Hematopoietic multipotent progenitor cell treated with erythropoietin and hydrocortisone succinate and interleukin-3 and kit ligand, for 17 days (in vitro differentiated cells): ENCODE measurements around the gene HLTF.

Experiments used
- DNase-seq: peaks from one replicate; pipeline ENCODE4 v3.0.0-alpha.2; 2015; ENCODE audit warnings: low spot score

HLTF gene

DNA sequence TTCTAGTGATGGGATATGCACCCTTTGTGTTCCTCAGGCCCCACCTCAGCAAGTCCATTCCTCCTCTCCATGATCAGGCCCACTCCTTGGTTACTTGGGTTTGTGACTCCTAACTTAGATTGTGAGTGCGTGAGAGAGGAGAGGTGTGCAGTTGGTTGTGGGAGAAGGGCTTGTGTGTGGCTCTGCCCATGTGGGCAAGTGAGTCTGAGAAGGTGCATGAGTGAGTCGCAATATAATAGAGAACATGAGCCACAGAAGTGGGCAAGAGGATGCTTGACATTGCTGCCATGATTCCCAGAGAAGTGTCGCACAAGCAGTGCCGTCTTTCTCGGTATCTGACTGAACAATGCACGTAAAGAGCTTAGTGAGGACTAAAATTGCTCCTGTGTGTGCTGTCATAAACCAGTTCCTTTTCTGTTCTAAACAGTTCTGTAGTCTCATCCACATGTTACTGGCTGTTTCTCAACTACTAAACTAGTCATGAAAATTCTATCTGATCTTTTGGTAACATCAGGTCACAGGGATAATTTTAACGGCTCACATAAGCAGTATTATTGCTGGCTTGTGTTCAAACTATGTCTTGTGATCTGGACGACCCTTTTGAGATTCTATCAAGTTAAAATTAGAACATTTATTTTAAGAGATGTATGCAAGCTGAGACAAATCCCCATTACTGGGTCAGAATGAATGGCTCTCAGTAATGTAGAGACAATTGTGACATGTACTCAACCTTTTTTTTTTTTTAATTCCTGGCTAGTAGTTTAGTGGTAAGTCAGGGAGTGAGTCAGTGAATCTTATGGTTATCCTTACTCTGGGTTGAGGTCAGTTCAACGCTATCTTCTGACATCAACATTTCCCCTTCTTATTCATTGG, 69.4 kb downstream of the HLTF start:
- no peak for DNase-seq

DNA sequence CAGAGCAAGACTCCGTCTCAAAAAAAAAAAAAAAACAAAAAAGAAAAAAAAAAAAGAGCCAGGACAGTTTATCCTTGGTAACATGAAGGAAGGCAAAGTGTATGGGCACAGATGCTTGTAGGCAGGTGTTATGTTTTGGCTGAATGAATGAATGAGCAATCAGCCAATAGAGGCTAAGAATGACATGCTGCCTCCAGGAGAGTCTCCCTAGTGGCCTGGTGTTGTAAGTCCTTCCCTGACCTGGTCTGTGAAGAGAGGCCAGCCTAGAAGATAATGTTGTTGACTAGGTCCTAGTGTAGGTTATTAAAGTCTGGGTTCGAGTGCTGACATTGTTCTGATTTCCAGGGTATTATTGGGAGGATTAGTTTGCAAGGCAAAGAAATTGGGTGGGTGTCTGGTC, 70.1 kb downstream of the HLTF start:
- DNase-seq, result no peak

DNA sequence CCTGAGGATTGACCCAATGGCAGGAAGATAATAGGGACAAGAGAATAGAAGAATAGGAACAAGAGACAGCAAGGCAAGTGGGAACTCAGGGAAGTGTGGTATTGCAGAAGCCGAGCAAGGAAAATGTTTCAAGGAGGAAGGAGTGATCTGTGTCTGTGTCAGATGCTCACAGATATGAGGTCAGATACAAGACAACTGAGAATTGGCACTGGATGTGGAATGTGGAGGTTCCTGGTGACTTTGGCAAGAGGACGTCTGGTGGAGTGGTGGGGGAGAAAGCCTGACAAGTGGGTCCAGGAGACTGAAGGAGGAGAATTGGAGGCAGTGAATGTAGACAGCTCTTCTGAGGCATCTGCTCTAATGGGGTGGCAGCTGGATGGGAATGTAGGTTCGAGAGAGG, 70.9 kb downstream of the HLTF start:
- no peak for DNase-seq

DNA sequence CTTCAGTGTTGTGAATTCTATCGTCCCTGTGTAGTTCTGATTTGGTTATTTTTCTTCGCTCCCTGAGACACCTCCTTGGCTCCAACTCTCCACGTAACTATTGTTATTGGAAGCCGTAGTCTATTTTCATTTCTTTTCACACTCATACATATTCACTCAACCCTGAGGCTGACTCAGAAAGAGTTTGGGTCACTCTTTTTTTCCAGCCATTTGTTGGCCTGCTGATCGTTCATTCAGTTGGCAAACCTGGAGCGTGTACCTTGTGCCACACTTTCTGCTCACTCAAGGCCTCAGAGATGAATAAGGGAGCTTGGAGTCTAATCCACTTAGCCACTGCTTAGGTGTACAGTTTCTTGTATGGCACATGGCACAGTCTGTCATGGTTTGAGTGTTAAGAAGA, 72.6 kb downstream of the HLTF start:
- no peak for DNase-seq

DNA sequence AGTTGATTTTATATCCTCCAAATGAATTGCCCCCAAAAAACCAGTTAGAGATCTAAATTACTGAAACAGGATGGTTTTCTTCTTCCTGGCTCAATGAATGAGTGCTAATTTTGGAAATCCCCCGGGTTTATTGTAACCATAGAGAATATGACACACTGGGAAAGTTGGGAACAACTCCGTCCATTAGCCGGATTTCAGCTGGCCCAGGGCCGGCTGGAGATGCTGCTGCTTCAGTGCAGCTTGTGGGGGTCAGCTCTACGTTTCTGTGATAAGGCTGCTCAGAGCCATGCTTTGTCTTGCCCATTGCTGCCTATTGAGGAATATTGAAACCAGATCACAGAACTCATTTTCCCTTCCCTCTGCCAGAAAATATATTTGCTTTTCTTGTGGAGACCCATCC, 74.7 kb downstream of the HLTF start:
- DNase-seq, result no peak

DNA sequence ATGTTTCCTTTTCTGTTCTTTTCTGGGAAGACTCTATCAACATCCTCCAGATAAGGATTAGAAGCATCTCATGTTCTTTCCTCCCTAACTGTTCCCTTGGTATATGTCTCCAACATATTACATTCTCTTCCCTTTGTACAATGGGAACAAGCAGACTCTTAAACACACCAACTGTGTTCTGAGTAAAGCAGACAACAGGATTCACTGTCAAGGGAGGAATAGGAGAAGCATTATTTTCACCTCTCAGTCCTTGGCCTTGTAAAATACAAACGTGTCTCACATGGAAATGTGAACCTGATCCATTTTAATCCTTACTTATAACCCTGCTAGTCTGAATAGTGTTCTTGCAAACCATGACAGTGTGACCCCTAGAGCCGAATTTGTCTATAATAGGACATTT, 75.4 kb downstream of the HLTF start:
- no peak for DNase-seq

DNA sequence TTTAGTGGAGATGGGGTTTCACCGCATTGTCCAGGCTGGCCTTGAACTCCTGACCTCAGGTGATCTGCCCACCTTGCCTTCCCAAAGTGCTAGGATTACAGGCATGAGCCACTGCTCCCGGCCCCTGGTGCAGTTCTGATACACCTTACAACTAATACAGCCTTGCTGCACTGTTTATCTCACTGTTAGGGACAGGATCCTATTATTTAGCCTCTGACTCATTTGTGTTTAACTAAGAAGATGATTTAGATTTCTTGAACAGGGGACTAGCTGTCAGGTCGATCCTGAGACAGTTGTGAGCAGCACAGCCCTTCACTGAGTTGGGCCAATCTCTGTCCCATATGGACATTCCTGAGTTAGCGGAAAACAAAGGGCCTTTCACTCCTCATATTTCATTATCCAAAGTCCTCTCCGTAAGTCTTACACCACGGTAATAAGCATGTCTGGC, 75.8 kb downstream of the HLTF start:
- no peak for DNase-seq

DNA sequence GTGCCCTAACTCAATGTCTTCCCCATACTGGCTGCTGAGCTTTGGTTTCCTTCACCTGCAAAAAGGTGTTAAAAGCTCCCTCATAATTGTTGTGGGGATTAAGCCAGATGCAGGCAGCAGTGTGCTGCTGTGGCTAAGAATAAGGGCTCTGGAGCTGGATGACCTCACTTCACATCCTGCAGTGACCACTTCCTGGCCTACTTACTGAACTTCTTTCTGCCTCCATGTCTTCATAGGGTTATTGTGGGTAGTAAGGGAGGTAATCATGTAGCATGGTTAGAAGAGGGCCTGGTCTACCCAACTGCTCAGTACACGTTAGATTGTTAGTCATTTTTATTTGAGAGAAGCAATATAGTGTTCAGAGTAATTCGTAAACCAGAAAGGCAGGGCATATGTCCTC, 76.6 kb downstream of the HLTF start:
- no peak for DNase-seq

DNA sequence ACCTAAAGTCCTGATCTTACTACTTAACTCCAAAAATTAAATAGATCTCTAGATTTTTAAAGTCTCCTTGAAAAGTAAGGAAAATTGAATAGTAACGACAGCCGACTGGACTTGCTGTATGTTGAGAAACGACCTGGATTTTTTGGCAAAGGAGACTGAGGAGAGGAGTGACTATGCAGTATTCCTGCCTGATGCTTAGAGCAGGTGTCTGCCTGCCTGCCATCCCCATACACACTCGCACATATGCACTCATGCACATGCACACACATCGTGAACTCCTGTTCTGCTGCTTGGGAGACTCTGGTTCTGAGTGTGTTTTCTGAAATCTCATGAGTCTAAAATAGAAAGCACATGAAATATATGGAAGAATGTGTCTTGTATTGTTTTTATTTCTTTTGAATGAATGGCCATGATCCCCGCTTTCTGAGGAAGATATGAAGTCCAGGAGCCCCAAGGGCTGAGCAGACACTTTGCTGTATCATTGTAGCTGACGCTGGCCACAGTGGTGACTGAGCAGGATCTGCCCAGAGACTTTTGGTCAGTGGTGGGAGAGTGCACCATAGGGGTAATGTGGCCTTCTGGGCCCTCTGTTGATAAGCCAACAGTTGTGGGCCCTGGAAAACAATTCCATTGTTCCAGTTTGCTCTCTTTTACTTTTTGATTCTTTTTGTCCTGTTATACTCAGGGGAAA, 78.6 kb downstream of the HLTF start:
- DNase-seq, result no peak

DNA sequence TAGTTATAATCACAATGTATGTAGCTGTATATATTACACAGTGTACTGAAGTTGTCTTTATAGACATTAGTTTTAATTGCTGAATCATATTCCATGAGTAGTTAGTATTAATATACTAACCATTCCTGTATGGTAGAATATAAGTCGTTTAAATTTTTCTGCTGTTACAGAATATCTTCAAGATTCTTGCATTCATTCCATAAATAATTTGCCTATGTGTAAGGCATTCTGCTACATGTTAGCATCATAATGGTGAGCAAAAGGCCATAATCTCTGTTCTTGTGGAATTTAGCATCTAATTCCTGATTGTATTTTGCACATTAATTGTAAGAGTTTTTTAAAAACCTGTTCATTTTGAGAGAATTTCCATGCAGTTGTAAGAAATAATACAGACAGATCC, 80.9 kb downstream of the HLTF start:
- no peak for DNase-seq

DNA sequence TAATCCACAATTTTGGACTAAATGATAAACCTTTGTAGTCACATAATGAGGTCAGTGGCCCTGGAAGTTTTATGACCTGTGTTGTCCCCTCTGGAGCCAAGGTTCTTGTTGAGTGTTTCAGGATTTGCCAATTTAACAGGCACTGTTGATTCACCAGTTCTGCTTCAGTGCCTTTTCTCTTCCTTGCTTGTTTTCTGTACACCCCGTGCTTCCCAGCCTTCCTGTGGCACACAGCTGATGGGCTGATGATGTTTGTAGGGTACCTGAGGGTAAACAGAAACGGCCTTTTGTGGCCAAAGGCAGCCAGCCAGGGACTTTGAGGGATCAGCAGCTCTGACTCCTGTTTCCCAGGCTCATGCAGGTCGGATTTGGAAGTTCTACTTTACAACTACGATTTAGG, 81.7 kb downstream of the HLTF start:
- DNase-seq, result no peak

DNA sequence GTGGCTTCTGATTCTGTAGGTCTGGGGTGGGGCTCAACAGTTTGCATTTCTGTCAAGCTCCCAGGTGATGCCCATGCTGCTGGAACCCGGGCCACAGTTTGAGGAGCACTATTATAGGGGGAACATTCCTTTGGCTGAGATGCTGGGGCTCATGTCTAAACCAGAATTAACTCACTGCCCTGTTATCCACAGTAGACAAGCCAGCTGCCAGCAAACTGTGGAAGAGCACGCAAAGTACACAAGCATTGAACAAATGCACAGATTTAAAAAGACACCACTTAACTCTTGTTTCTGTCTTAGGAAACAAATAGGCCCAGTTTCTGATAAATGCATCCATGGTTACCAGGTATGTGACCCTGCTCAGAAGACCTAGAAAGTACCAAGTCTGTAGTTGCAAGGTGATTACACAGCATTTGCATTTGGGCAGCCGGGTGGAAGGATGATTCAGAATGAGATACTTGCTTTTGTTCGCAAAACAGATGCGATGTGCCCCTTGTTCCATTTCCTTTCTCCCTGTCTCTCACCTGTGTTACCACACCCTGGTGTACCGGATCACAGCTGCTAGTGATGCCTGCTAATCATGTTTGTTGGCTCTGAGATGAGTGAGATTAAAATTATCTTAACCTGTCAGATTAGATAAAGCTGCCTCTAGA, 82.6 kb downstream of the HLTF start:
- DNase-seq, result no peak

DNA sequence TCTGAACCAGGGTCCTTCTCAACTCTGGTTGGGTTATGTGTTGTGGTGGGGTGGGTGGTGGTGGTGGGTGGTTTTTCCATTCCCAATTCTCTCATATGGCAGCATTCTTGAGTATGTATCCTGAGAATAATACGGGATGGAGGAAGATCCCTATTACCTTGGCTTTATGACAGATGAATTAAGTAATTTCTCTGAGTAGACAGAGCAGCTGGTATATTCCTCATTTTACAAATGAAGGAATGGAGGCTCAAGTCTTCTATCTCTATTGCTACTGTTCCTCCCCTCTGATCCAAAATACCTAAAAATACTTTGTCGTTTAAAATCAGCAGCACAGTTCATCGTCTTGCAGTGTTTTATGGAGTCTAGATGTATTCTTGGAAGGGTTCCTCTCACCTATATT, 84.6 kb downstream of the HLTF start:
- DNase-seq, result no peak

DNA sequence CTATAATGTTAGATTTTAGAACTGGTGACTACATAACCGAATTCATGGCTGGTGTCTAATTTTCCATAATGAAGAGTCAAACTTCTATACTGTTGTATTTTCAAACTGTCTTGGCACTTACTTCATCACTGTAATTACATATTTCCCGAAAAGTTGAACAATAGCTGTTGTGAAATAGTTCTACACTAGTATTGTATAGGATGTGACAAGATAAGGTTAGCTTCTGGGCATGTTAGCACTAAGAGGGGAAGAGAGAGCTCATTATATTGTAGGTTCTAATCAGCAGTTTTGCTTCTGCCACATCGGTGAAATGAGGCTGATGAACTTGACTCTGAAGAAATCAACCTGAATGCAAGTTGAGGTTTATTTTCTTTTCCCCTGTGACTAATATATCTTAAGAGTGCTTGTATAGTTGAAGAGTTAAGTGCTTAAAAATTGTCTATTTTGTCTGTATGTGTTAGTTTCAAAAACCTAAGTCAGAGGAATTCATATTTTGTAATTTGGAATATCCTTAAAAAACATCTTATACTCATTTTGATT, 86.1 kb downstream of the HLTF start:
- DNase-seq, result no peak

DNA sequence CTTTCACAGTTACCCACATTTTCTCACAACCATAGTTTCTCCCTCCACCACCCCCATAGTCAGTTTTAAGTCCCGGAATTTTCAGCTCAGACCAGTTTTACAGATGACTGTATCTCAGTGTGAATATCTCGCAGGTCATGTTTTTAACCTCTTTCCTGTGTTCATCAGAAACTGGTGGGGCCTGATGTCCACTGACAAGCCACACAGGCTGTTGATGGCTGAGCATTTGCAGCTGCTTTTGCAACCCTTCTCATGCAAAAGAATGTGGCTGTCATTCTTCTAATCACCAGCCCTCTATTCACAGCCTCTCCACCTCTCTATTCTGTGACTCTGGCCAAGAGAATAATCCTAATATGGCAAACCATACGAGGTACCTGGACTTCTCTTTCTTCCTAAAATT, 86.5 kb downstream of the HLTF start:
- no peak for DNase-seq

DNA sequence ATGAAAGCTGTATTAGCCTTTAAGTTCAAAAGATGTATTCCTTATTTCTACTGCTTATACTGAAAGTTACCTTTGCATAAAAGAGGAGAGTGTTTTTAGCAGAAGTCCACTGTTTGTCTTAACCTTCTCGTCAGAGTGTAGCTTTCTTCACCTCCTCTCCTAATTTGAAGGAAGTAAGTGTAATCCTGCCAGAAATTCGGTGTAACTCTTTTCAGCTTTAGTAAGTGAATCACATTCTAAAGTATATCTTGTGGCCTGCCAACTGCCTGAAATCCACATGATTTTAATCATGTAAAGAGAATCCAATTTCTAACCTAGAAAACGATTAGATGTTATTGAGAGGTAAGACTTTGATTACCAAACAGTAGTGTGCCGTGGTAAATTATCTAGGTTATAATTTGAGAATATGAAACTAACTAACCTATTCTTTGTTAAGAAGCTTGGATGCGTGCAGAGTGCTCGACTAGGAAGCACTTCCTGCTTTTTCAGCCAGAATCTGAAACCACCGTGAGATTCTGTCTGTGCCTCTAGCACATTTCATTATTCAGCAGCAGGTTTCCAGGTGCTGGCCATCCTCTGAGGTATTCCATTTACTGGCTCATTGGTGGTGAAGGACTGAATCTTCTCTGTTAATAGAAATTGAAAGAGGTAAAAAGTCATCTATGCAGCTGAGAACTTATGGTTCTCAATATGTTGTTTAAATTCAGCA, 87.5 kb downstream of the HLTF start:
- no peak for DNase-seq

DNA sequence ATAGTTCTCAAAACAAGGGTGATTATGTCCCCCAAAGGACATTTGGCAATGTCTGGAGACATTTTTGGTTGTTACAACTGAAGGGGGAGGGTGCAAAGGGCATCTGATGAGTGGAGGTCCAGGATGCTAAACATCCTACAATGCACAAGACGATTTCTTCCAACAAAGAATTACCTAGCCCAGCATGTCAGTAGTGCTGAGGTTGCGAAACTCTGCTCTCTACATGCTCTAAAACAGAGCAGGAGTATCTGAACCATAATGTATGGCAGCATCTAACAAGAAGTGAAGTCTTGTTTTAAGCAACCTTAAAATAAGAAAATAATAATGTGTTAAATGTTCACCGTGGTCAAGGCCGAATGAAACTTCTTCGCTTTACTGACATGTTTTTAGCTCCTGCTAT, 88.0 kb downstream of the HLTF start:
- DNase-seq, result no peak

DNA sequence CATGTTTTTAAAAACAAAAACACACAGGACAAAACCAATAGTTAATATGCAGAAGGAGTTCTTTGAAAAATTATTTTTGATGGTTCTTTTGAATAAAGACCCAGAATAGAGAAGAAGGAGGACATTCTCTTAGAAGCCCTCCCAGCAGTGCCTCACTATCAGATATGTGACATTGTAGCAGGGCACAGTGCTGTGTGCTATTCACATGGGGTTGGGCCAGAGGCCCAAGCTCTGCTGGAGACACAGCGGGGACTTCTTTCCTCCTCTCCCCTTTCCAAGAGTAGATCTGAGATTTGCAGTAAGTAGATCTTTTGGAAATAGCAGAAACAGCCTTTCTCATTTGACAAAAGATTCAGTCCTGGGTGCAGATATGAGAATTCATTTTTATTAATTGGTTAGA, 88.7 kb downstream of the HLTF start:
- no peak for DNase-seq

DNA sequence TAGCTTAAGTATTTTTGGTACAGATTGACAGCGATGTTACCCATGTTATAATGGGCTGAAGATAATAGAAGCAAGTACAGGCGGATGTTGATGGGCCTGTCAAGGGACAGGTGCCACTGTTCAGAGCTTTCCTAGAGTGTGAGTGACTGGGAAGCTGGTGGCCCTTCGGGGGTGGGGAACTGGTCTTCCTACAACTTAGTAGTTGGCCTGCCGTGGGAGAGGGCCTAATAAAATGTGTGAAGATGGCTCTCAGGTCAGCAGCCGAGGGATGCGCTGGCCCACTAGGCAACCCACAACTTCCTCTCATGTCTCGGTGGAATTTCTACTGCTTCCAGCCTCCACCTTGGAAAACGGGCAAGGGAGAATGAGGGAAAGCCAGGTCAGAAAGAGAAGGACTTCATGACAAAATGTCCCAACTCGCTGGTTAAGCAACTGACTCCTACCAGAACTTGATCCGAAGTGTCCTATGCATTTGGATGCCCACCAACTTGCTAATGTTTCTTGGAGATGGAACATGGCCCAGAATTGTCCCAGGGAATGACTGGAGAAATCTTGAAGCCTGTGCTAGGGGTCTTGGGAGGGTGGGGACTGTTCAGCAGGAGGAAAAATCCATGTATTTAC, 93.6 kb downstream of the HLTF start:
- DNase-seq, result no peak

DNA sequence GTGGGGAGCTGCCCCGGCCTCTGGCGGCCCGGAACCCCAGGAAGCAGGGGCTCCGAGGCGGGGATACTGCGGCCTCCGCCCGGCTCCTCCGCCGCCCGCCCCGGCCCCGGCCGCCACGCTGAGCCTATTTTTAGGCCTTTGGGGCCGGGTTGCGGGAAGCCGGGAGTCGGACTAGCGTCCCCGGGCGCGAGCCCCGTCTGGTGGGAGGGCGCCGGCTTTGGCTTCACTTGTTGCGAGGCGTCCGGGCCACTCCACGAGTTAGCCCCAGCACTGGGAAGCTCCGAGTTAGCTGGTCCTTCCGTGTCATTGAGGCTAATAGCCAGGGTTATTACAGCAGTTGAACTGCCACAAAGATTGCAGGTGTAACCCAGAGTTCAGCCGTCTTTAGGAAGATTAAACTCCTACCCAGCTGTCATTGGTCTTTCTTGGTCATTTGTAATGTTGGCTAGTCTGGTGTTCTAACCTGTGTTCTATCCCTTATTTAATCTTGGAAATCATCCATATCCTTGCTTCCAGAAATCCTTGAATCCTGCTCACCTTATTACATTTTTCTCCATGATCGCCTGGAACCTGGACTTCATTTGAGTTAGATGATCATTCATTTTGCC, 94.2 kb downstream of the HLTF start:
- no peak for DNase-seq
